Stimulated activated CD8-positive, alpha-beta memory T cell treated with anti-CD3 and anti-CD28 coated beads, Interleukin-12 subunit alpha, Interleukin-12 subunit beta, amount 100 ng/mL, for 1 hour (primary cell): ENCODE data around the gene SCP2.

Source experiments
- DNase-seq: peaks from one replicate; pipeline ENCODE4 v3.0.0-alpha.2; 2020; ENCODE audit warnings: low read depth

The SCP2 gene

DNA sequence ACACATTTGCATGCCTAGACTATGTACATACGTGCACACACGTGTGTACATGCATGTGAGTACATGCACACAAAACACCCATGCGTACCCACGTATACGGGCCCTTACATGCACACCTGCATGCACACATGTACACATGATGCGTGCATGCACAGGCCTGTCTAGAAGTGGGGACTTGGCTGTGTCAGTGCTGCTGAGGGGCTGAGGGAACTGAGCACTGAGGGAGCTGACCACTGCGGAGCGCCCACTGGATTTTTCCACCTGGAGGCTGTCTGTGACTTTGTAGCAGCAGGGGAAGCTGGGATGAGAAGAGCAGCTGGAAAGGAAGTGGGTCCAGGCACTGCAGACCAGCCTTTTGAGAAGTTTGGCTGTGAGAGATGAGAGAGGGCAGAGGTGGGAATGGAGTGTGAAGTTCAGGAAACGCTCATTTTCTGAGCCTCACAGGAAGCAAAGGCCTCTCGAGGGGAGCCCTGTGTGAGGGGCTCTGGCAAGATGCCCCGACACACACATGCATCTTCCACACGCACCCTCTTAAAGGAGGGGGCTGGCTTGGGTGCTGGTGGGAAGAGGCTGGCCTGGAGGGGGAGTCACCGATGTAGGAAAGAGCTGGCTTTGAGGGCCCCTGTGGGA is 155.9 kb downstream of the SCP2 start:
- DNase-seq: no peak

GRCh38 chr1:53083636-53084588 is 156.8 kb downstream of the SCP2 start:
- no peak for DNase-seq

GRCh38 chr1:53084589-53084971 is 157.5 kb downstream of the SCP2 start:
- DNase-seq: no peak

DNA sequence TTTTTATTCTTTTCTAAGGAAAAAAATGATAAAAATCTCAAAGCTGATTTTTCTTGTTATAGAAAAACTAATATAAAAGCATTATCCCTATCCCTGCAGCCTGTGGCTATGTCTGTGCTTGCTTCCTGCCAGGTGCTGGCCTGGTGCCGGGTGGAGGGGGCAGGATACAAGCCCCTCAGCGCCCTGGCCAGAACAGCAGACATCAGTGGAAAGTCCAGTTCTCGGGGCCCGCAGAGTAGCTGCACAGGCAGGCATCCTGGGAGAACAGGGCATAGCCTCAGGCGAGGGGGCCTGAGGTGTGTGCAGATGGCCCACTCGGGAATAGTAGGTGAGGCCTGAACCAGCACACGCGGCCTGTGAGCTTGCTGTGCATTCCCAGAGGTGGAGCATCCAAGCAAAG is 158.3 kb downstream of the SCP2 start:
- DNase-seq: no peak

DNA sequence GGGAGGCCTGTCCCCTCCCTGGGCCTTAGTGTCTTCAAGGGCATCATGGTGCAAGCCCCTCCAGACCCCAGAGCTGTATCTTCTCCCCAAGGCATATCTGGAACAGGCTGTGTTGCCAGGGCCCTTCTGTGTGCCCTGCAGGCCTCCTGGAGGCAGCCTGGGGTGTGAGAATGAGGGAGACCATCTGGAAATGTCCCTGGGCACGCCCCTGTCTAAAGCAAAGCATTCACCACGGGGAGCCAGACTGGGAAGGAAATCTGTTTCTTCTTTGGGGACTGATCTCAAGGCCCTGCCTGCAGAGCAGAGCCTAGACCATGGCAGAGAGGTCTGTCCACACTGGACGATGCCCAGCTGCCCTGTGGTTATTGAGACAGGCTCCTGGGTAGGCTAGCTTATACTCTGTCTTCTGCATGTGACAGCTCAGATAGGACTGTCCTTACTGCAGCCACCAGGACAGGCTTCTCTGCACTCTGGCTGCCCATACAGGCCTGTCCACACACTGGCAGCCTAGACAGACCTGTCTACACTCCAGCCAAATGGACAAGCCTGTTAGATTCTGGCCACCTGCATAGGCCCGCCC is 159.5 kb downstream of the SCP2 start:
- no peak for DNase-seq

GRCh38 chr1:53087332-53088285 is 160.5 kb downstream of the SCP2 start:
- DNase-seq: no peak

- DNase-seq: no peak
Observed at GRCh38 chr1:53088616-53089300, 161.7 kb downstream of the SCP2 start.

- no peak for DNase-seq
Observed at GRCh38 chr1:53089478-53090226, 162.6 kb downstream of the SCP2 start.

- no peak for DNase-seq
Observed at GRCh38 chr1:53090227-53091147, 163.4 kb downstream of the SCP2 start.

- DNase-seq: no peak
Observed at GRCh38 chr1:53091841-53092645, 165.0 kb downstream of the SCP2 start.

DNA sequence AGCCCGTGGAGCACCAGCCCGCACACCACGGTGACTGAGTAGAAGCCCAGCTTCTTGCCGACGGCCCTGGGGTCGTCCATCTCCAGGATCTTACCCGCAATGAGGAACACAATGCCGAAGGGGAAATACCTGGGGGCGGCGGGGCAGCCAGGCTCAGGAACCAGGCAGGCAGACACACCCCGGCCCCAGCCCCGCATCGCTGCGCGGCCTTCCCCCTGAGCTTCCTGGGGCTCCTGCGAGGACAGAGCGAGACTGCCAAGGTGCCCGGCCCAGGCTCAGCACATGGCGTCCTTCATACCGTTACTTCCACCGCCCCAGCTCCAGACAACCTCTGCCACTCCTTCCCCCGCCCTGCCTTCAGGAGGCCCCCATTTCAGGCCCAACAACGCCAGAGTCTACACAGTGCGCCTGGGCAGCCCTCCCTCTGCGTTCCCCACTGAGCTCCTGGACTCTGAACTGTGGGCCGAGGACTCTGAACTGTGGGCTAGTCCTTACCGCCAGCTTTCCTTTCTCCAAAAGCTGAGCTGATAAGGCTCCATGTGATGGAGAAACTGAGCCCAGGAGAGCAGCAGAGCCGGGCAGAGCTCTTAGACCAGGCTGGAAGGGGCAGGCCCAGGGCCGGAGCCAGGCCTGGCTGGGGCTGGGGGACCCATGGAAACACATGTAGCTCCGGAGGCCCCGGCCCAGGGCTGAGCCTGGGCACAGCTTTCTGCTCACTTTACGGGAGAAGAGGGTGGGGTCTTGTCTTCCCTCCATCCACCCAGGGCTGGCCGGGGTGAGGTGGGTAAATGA is 165.8 kb downstream of the SCP2 start:
- DNase-seq: no peak

GRCh38 chr1:53093451-53093754 is 166.3 kb downstream of the SCP2 start:
- DNase-seq: no peak

- DNase-seq: no peak
Observed at GRCh38 chr1:53093778-53094532, 166.9 kb downstream of the SCP2 start.

DNA sequence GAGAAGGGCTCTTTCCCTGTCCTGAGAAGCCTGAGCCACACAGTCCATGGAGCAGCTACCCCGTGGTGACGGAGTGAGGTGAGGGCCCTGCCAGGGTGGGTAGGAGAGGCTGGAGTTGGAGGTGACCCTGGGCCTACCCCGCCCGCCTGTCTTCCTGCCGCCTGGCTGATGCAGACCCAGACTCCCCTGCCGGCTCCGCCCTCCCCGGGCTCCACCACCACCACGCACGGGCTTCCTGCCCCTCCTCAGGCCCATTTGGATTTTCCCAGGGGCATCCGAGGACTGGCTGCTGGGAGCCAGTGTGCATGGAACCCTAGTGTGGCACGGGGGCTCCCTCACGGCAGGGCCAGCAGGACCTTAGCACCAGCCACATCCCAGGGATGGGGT is 167.4 kb downstream of the SCP2 start:
- no peak for DNase-seq
